Heart left ventricle (tissue), 16 donors: ENCODE data around the gene SUSD6. TPM values are rescaled to one million over a fixed set of nuclear protein-coding genes. Genes with fewer than 3 reads are reported as not detected.

Experiments
- ATAC-seq, 4 donors: fragments of 200-7000 bp; cut with Tn5 transposase; one replicate each; pipeline ENCODE4 v1.9.1; 2020 to 2022; ENCODE audit warnings: moderate library complexity in 4 of 4, mild to moderate bottlenecking in 3 of 4, moderate number of reproducible peaks in 1 of 4
- DNase-seq, 5 donors: peaks; one replicate each; pipeline ENCODE4 v3.0.0-alpha.2; 2020
- H3K27ac ChIP-seq, 12 donors: fragments of 200-600 bp; sonication (generic) in 4 of 12; one replicate each; pipeline versions ENCODE4 v1.5.0 to v1.8.0; 2016 to 2022; ENCODE audit warnings: mild to moderate bottlenecking in 2 of 12
- H3K27me3 ChIP-seq, 9 donors: fragments of 200-600 bp; sonication (generic) in 2 of 9; one replicate each; pipeline versions ENCODE4 v1.5.1 to v1.8.0; 2016 to 2022; ENCODE audit warnings: mild to moderate bottlenecking in 3 of 9
- H3K36me3 ChIP-seq, 9 donors: fragments of 200-600 bp; sonication (generic) in 2 of 9; one replicate each; pipeline versions ENCODE4 v1.5.0 to v1.8.0; 2018 to 2022; ENCODE audit warnings: mild to moderate bottlenecking in 2 of 9
- H3K4me1 ChIP-seq, 12 donors: fragments of 200-600 bp; sonication (generic) in 4 of 12; one replicate each; pipeline versions ENCODE4 v1.5.0 to v1.8.0; 2016 to 2022; ENCODE audit warnings: mild to moderate bottlenecking in 3 of 12
- H3K4me3 ChIP-seq, 12 donors: fragments of 200-600 bp; sonication (generic) in 4 of 12; one replicate each; pipeline versions ENCODE4 v1.5.0 to v1.8.0; 2017 to 2022; ENCODE audit warnings: mild to moderate bottlenecking in 9 of 12, moderate library complexity in 4 of 12
- H3K9me3 ChIP-seq, 12 donors: fragments of 200-600 bp; sonication (generic) in 4 of 12; one replicate each; pipeline versions ENCODE4 v1.5.0 to v1.8.0; 2016 to 2022; ENCODE audit warnings: mild to moderate bottlenecking in 1 of 12
- CTCF ChIP-seq, 12 donors: fragments of 200-600 bp; sonication (generic) in 4 of 12; IDR thresholded peaks; one replicate each; pipeline versions ENCODE4 v1.5.0 to v1.8.0; 2018 to 2022; ENCODE audit warnings: antibody characterized with exemption in 12 of 12, mild to moderate bottlenecking in 5 of 12
- POLR2A ChIP-seq, 2 donors: fragments of 450-650 bp; IDR thresholded peaks; one replicate each; pipeline ENCODE4 v1.6.1; 2017; ENCODE audit warnings: antibody characterized with exemption in 2 of 2, mild to moderate bottlenecking in 2 of 2, moderate library complexity in 2 of 2
- WGBS, 4 donors: extraction: QIAGEN DNeasy Blood & Tissue Kit in 2 of 4; methylation state at CpG; one replicate each; pipeline versions ENCODE4 v1.1.5 to v1.1.7; 2013 to 2018; 5-methylcytosine and 5-hydroxymethylcytosine counted together
- intact Hi-C, 10 donors: fragments of 100-400 bp; cut with DNase I; formaldehyde crosslinking; loops; one replicate each; pipeline versions ENCODE4 v1.11.1 to v1.14.2; 2022
- polyA plus RNA-seq, 2 donors: library from polyadenylated mRNA; stranded (reverse); fragments of 200-250 nt; gene quantifications; one replicate each; pipeline ENCODE4 v1.2.3, GENCODE V29; 2013
- total RNA-seq, 9 donors: library from RNA; depleted of rRNA in 2 of 9; stranded (reverse); fragments of >200 nt in 2 of 9; fragmentation: NEBNext Ultra II Directional in 3 of 9; extraction: Animal tissue kit (Norgen Biotek cat#: 25700) in 3 of 9; gene quantifications; one replicate each; pipeline versions ENCODE4 v1.1.0 to v1.2.4, GENCODE V29; 2016 to 2023
- donor health status: ischemic (EF 13 %, LVEDD 7.1; RV severe dilation, severe dysfunction).
- donor health status: healthy with polysubstance abuse.
- donor health status: DM: no; HTN: yes; CAD: no.
- donor health status: DM: no; HTN: no; CAD: no.
- donor health status: ischemic (EF 25% LVEDD 6.9; RV normal size, moderate dysfunction).
- donor health status: ischemic (EF 25% LVEDD 5.7; RV mildly dilated, moderate dysfunction).
- donor health status: healthy.
- donor health status: DM: yes; HTN: yes; CAD: no.
- donor health status: ischemic (EF 35%, LVEDD 5.7; RV mildly dilated, moderate dysfunction).
- donor health status: nonischemic (EF 11% LVEDD 7.7; RV severe dilation, severe dysfunction).
- donor health status: DM: yes; HTN: yes; CAD: no.
- donor health status: PGD.
- donor health status: ischemic (EF 29% LVEDD 5.4; RV normal size, mild dysfunction).
- donor health status: nonischemic (EF 23%, LVEDD 6.1; RV moderate dilation, normal function).

The SUSD6 gene
- total and polyA plus RNA-seq, 11 donors, result 5.8 to 49.2 (median 24.5) TPM

GRCh38 chr14:69675877-69676416, 64.6 kb downstream of the SUSD6 start:
- peak overlapping the region in 6 of 12 donors; percentile 3 to 79 (median 60) for H3K27ac ChIP-seq
- no peak for ATAC-seq
- no peaks in the 10 kb centered on the region for H3K27me3 ChIP-seq
- intact Hi-C loops, result loop anchor here in 2 of 10 donors (10.0 kb wide), 1 partner anchor 61 kb away; the partner anchor contains the start of gene SUSD6 (in 2 of the 2)
- TF ChIP-seq POLR2A (IDR thresholded peaks at IDR 0.05), result no peak
- no peak for TF ChIP-seq CTCF (IDR thresholded peaks at IDR 0.05)
- no peak for DNase-seq
- peaks cover 0 to 6% (median 0%) of the 10 kb centered on the region in 9 donors for H3K36me3 ChIP-seq
- no peak overlapping the region for H3K4me3 ChIP-seq
- H3K9me3 ChIP-seq, result no peaks in the 10 kb centered on the region
- peaks cover 27 to 82% (median 63%) of the 10 kb centered on the region in 12 donors for H3K4me1 ChIP-seq
- WGBS, 4 donors, result 71 to 84% (median 78%) methylated on average over 2 of the region's 2 CpGs

- Histone ChIP-seq H3K4me1 (peaks cover 23 to 82% (median 57%) of the 10 kb centered on the region in 12 donors), H3K27me3 (no peaks in the 10 kb centered on the region), H3K9me3 (no peaks in the 10 kb centered on the region), H3K36me3 (peaks cover 0 to 6% (median 0%) of the 10 kb centered on the region in 9 donors), H3K27ac (peak overlapping the region in 2 of 12 donors; percentile 11 to 55), H3K4me3 (no peak overlapping the region)
- ATAC-seq, result no peak
- intact Hi-C loops, result loop anchor here in 2 of 10 donors (10.0 kb wide), 1 partner anchor 62 kb away; the partner anchor contains the start of gene SUSD6 (in 2 of the 2)
- no peak for DNase-seq
- TF ChIP-seq CTCF (IDR thresholded peaks at IDR 0.05) (no peak), POLR2A (IDR thresholded peaks at IDR 0.05) (no peak)
- WGBS, 4 donors, result 86 to 97% (median 95%) methylated on average over 2 of the region's 2 CpGs
Observed at GRCh38 chr14:69676723-69677122, 65.3 kb downstream of the SUSD6 start.

- peaks cover 0 to 6% (median 0%) of the 10 kb centered on the region in 9 donors for H3K36me3 ChIP-seq
- no peak for ATAC-seq
- no peaks in the 10 kb centered on the region for H3K9me3 ChIP-seq
- DNase-seq, result no peak
- intact Hi-C loops, result loop anchor here in 1 of 10 donors (5.0 kb wide), 1 partner anchor 37 kb away; no protein-coding TSS in a partner anchor
- TF ChIP-seq POLR2A (IDR thresholded peaks at IDR 0.05) (no peak), CTCF (IDR thresholded peaks at IDR 0.05) (no peak)
- WGBS, 4 donors, result 69 to 88% (median 79%) methylated on average over 1 of the region's 1 CpG
- no peak overlapping the region for H3K4me3 ChIP-seq
- peaks cover 4 to 82% (median 53%) of the 10 kb centered on the region in 12 donors for H3K4me1 ChIP-seq
- peak overlapping the region in 1 of 12 donors; percentile 47 for H3K27ac ChIP-seq
- no peaks in the 10 kb centered on the region for H3K27me3 ChIP-seq
Observed at GRCh38 chr14:69680297-69680696, 68.9 kb downstream of the SUSD6 start.

- Histone ChIP-seq H3K4me3 (no peak overlapping the region), H3K9me3 (no peaks in the 10 kb centered on the region), H3K4me1 (peaks cover 6 to 81% (median 54%) of the 10 kb centered on the region in 12 donors), H3K36me3 (peaks cover 0 to 6% (median 0%) of the 10 kb centered on the region in 9 donors), H3K27ac (peak overlapping the region in 2 of 12 donors; percentile 59 to 70), H3K27me3 (no peaks in the 10 kb centered on the region)
- ATAC-seq (no peak), DNase-seq (no peak)
- 87 to 94% (median 92%) methylated on average over 4 of the region's 4 CpGs for WGBS, 4 donors
- TF ChIP-seq POLR2A (IDR thresholded peaks at IDR 0.05) (no peak), CTCF (IDR thresholded peaks at IDR 0.05) (no peak)
- intact Hi-C loops, result loop anchor here in 1 of 10 donors (5.0 kb wide), 1 partner anchor 35 kb away; no protein-coding TSS in a partner anchor
Observed at GRCh38 chr14:69682136-69682535, 70.7 kb downstream of the SUSD6 start.
